Measurements from ENCODE around the gene SPRY1. TPM values are rescaled to one million over a fixed set of nuclear protein-coding genes. Genes with fewer than 3 reads are reported as not detected.

SPRY1 gene
- total RNA-seq, 2 donors from 2014 or later: 9.1 to 18.5 TPM

DNA sequence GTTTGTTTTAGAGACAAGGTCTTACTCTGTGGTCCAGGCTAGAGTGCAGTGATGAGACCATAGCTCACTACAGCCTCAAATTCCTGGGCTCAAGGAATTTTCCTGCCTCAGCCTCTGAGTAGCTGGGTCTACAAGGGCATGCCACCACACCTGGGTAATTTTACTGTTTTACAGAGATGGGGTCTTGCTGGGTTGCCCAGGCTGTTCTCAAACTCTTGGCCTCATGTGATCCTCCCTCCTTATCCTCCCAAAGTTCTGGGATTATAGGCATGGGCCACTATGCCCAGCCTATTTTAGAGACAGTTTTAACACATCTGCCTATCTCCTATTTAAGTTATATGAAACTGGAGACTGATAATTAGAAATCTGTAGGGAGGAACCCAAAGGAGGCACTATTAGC is 53.8 kb downstream of the SPRY1 start:
- Histone ChIP-seq H3K27ac (ENCODE audit: low read depth, low read length) (no peak overlapping the region), H3K27me3 (ENCODE audit: control insufficient read depth, insufficient read depth, low read length, poor library complexity, severe bottlenecking) (no peaks in the 10 kb centered on the region)
- no peaks in the 10 kb centered on the region for H3K36me3 Mint-ChIP-seq (ENCODE audit: low read depth)

GRCh38 chr4:123452616-123453015 is 56.0 kb downstream of the SPRY1 start:
- Histone ChIP-seq H3K27ac (ENCODE audit: low read depth, low read length) (no peak overlapping the region), H3K4me3 (ENCODE audit: low read length) (no peak overlapping the region), H3K36me3 (ENCODE audit: control insufficient read depth, insufficient read depth, low read length) (no peaks in the 10 kb centered on the region), H3K9me3 (ENCODE audit: control insufficient read depth, low read length) (no peaks in the 10 kb centered on the region), H3K4me1 (ENCODE audit: control insufficient read depth, insufficient read depth, low read length) (peaks cover 9% of the 10 kb centered on the region), H3K27me3 (ENCODE audit: control insufficient read depth, insufficient read depth, low read length, poor library complexity, severe bottlenecking) (no peaks in the 10 kb centered on the region), H3K9ac (ENCODE audit: extremely low read depth, low read length, poor library complexity, severe bottlenecking) (no peak overlapping the region)
- Mint-ChIP-seq H3K27me3 (ENCODE audit: insufficient read depth) (no peaks in the 10 kb centered on the region), H3K36me3 (ENCODE audit: low read depth) (no peaks in the 10 kb centered on the region), H3K9me3 (no peaks in the 10 kb centered on the region), H3K27ac (no peak overlapping the region), H3K4me3 (no peak overlapping the region), H3K4me1 (peaks cover 13% of the 10 kb centered on the region)
- no peak for DNase-seq
- TF ChIP-seq, protein P1, sequence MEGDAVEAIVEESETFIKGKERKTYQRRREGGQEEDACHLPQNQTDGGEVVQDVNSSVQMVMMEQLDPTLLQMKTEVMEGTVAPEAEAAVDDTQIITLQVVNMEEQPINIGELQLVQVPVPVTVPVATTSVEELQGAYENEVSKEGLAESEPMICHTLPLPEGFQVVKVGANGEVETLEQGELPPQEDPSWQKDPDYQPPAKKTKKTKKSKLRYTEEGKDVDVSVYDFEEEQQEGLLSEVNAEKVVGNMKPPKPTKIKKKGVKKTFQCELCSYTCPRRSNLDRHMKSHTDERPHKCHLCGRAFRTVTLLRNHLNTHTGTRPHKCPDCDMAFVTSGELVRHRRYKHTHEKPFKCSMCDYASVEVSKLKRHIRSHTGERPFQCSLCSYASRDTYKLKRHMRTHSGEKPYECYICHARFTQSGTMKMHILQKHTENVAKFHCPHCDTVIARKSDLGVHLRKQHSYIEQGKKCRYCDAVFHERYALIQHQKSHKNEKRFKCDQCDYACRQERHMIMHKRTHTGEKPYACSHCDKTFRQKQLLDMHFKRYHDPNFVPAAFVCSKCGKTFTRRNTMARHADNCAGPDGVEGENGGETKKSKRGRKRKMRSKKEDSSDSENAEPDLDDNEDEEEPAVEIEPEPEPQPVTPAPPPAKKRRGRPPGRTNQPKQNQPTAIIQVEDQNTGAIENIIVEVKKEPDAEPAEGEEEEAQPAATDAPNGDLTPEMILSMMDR (conservative IDR thresholded peaks at IDR 0.05): no peak

More for the DNA sequence above, 53.8 kb downstream of the SPRY1 start:
- H3K9me3 Mint-ChIP-seq: no peaks in the 10 kb centered on the region
- no peak for DNase-seq
- no peak overlapping the region for H3K9ac ChIP-seq (ENCODE audit: extremely low read depth, low read length, poor library complexity, severe bottlenecking)
- H3K4me1 ChIP-seq (ENCODE audit: control insufficient read depth, insufficient read depth, low read length): peaks cover 9% of the 10 kb centered on the region
- TF ChIP-seq, protein P1 (conservative IDR thresholded peaks at IDR 0.05): no peak
- H3K4me3 ChIP-seq (ENCODE audit: low read length): no peak overlapping the region
- H3K27me3 Mint-ChIP-seq (ENCODE audit: insufficient read depth): no peaks in the 10 kb centered on the region
- no peak overlapping the region for H3K4me3 Mint-ChIP-seq
- H3K4me1 Mint-ChIP-seq: peaks cover 18% of the 10 kb centered on the region
- H3K27ac Mint-ChIP-seq: no peak overlapping the region
- no peaks in the 10 kb centered on the region for H3K36me3 ChIP-seq (ENCODE audit: control insufficient read depth, insufficient read depth, low read length)
- H3K9me3 ChIP-seq (ENCODE audit: control insufficient read depth, low read length): no peaks in the 10 kb centered on the region

DNA sequence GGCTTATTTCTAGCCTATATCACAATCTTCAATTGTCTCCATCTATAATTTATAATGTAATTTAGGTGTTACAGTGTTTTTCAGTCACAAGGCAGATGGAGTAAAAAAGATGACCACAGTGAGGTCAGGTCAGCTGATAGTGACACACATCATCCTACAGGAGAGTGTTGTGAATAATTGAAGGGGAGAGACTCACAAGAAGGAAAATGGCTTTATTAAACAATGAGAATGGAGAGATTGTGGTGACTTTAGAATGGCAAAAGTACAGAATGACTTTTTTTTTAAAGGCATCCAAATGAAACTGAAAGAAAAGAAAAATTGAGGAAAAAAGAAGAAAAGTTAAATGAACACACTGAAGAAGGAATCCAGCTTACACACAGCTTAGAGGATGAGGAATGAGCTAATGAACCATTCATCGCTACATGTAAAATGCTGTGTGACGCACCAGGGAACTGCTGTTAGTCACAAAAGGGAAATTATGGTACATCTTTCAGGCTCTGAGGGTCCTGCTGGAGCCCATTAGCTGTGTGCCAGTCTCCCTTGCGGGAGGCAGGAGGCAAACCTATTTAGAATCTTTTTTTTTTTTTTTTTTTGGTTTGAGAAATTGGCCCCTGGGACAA is 56.6 kb downstream of the SPRY1 start:
- H3K27ac ChIP-seq (ENCODE audit: low read depth, low read length): no peak overlapping the region
- TF ChIP-seq, protein P1 (conservative IDR thresholded peaks at IDR 0.05): no peak
- H3K4me1 ChIP-seq (ENCODE audit: control insufficient read depth, insufficient read depth, low read length): peaks cover 9% of the 10 kb centered on the region
- Mint-ChIP-seq H3K27me3 (ENCODE audit: insufficient read depth) (no peaks in the 10 kb centered on the region), H3K9me3 (no peaks in the 10 kb centered on the region), H3K27ac (no peak overlapping the region), H3K4me1 (peaks cover 13% of the 10 kb centered on the region), H3K4me3 (no peak overlapping the region), H3K36me3 (ENCODE audit: low read depth) (no peaks in the 10 kb centered on the region)
- no peaks in the 10 kb centered on the region for H3K9me3 ChIP-seq (ENCODE audit: control insufficient read depth, low read length)
- H3K27me3 ChIP-seq (ENCODE audit: control insufficient read depth, insufficient read depth, low read length, poor library complexity, severe bottlenecking): no peaks in the 10 kb centered on the region
- no peak overlapping the region for H3K4me3 ChIP-seq (ENCODE audit: low read length)
- 89% methylated on average over 2 to 3 of the region's 3 CpGs for WGBS, 2 experiments (ENCODE audit: insufficient coverage in 1 of 2, insufficient read length in 1 of 2)
- H3K9ac ChIP-seq (ENCODE audit: extremely low read depth, low read length, poor library complexity, severe bottlenecking): no peak overlapping the region
- no peaks in the 10 kb centered on the region for H3K36me3 ChIP-seq (ENCODE audit: control insufficient read depth, insufficient read depth, low read length)
- no peak for DNase-seq

All from endodermal cell (in vitro differentiated cells).